HCT116 (cell line): ENCODE results near the gene ZBTB16. TPM values are rescaled to one million over a fixed set of nuclear protein-coding genes. Genes with fewer than 3 reads are reported as not detected.

ENCODE experiments used
- ATAC-seq: fragments of 200-7000 bp; cut with Tn5 transposase; 2 replicates; pipeline ENCODE4 v1.9.1; 2020; ENCODE audit warnings: mild to moderate bottlenecking, moderate library complexity
- BruUV-seq: library from RNA; stranded (reverse); fragments of 400-500 nt; replicated peaks from 2 replicates; lab custom pipeline; 2021; lab: Mats Ljungman, UMichigan
- CTCF ChIA-PET: fragments of 300-600 bp; sonication (Branson Sonifier 250); formaldehyde crosslinking; loops from one replicate; lab custom pipeline; 2021; ENCODE audit warnings: antibody characterized with exemption; lab: Charles Lee
- POLR2A ChIA-PET: fragments of 300-600, 350-600 bp; sonication (Branson Sonifier 250); formaldehyde crosslinking; loops from one replicate; lab custom pipeline; 2021; ENCODE audit warnings: antibody characterized with exemption; lab: Charles Lee
- RAD21 ChIA-PET, 2 experiments: fragments of 300-600 bp; sonication (Branson Sonifier 250); formaldehyde crosslinking; loops; one replicate each; lab custom pipeline; 2023; ENCODE audit warnings: low total read pairs in 2 of 2; ENCODE audit not compliant: uncharacterized antibody in 2 of 2, unreplicated experiment in 2 of 2, low non-redundant PET in 1 of 2; lab: Charles Lee
- DNase-seq: peaks from one replicate; pipeline ENCODE4 v3.0.0-alpha.2; 2010; ENCODE audit warnings: low read depth, low spot score
- H2AFZ ChIP-seq: fragments of 200-600 bp; shearing (Covaris generic), sonication (generic); 2 replicates; pipeline ENCODE4 v1.6.1; 2017; ENCODE audit warnings: low read depth, mixed run types, mixed read lengths, antibody characterized with exemption, low read length; ENCODE audit not compliant: poor library complexity, severe bottlenecking
- H3K27ac ChIP-seq: 2 replicates; pipeline ENCODE4 v1.5.1; 2012; ENCODE audit warnings: low read depth, low read length
- H3K27me3 ChIP-seq: fragments of 200-600 bp; sonication (generic); 2 replicates; pipeline ENCODE4 v1.6.1; 2016; ENCODE audit warnings: mixed run types, low read length, mixed read lengths; ENCODE audit not compliant: insufficient read depth
- H3K36me3 ChIP-seq, 2 experiments: fragments of 200-500 bp in 1 of 2; fragments of 200-600 bp in 1 of 2; sonication (Bioruptor generic) in 1 of 2; sonication (generic) in 1 of 2; 2 replicates each; pipeline versions ENCODE4 v1.5.1 to v1.6.1; 2014 to 2016; ENCODE audit warnings: low read length in 2 of 2, inconsistent platforms in 1 of 2, mixed read lengths in 1 of 2, mixed run types in 1 of 2; ENCODE audit not compliant: insufficient read depth in 2 of 2, control insufficient read depth in 1 of 2
- H3K4me1 ChIP-seq, 2 experiments: fragments of 200-600 bp in 1 of 2; sonication (generic) in 1 of 2; 2 replicates each; pipeline versions ENCODE4 v1.5.1 to v1.6.1; 2012 to 2017; ENCODE audit warnings: low read length in 2 of 2, inconsistent platforms in 1 of 2, mild to moderate bottlenecking in 1 of 2, mixed read lengths in 1 of 2, mixed run types in 1 of 2, moderate library complexity in 1 of 2; ENCODE audit not compliant: insufficient read depth in 2 of 2, control insufficient read depth in 1 of 2
- H3K4me2 ChIP-seq: fragments of 200-600 bp; sonication (generic); 2 replicates; pipeline ENCODE4 v1.6.1; 2017; ENCODE audit warnings: mixed run types, low read length, mixed read lengths
- H3K4me3 ChIP-seq, 2 experiments: fragments of 200-600 bp in 1 of 2; sonication (generic) in 1 of 2; replicated peaks in 1 of 2; 2 replicates each; pipeline ENCODE4 v1.5.1; 2011 to 2016; ENCODE audit warnings: low read length in 2 of 2, control low read depth in 1 of 2, low read depth in 1 of 2, mild to moderate bottlenecking in 1 of 2, mixed read lengths in 1 of 2, mixed run types in 1 of 2
- H3K79me2 ChIP-seq: fragments of 200-600 bp; sonication (generic); 2 replicates; pipeline ENCODE4 v1.6.1; 2017; ENCODE audit warnings: mild to moderate bottlenecking, mixed run types, low read length, moderate library complexity, mixed read lengths; ENCODE audit not compliant: insufficient read depth
- H3K9ac ChIP-seq: fragments of 200-600 bp; sonication (generic); 2 replicates; pipeline ENCODE4 v1.6.1; 2016; ENCODE audit warnings: low read length, mixed read lengths
- H3K9me2 ChIP-seq: fragments of 200-600 bp; sonication (generic), shearing (Covaris generic); 2 replicates; pipeline ENCODE4 v1.6.1; 2017; ENCODE audit warnings: mixed run types, mild to moderate bottlenecking, moderate library complexity; ENCODE audit not compliant: insufficient read depth
- H3K9me3 ChIP-seq, 2 experiments: fragments of 200-500 bp in 1 of 2; fragments of 200-600 bp in 1 of 2; sonication (Bioruptor generic) in 1 of 2; sonication (generic) in 1 of 2; 2 replicates each; pipeline ENCODE4 v1.6.1; 2014 to 2017; ENCODE audit warnings: low read length in 2 of 2, mixed read lengths in 2 of 2, inconsistent platforms in 1 of 2, low read depth in 1 of 2, mild to moderate bottlenecking in 1 of 2, mixed run types in 1 of 2, moderate library complexity in 1 of 2; ENCODE audit not compliant: control insufficient read depth in 1 of 2, insufficient read depth in 1 of 2
- H4K20me1 ChIP-seq: fragments of 200-600 bp; sonication (generic), shearing (Covaris generic); 2 replicates; pipeline ENCODE4 v1.6.1; 2017; ENCODE audit warnings: mixed run types, mild to moderate bottlenecking, moderate library complexity; ENCODE audit not compliant: insufficient read depth
- CBX3 ChIP-seq: IDR thresholded peaks from 2 replicates; pipeline ENCODE4 v1.6.1; 2012; ENCODE audit warnings: low read depth
- CEBPB ChIP-seq: IDR thresholded peaks from 2 replicates; pipeline ENCODE4 v1.6.1; 2012; ENCODE audit warnings: low read depth
- EZH2 ChIP-seq: fragments of 200-600 bp; sonication (generic); IDR thresholded peaks from 2 replicates; pipeline ENCODE4 v1.6.1; 2017; ENCODE audit warnings: antibody characterized with exemption, mixed run types
- EZH2phosphoT487 ChIP-seq: fragments of 200-600 bp; IDR thresholded peaks from 2 replicates; pipeline ENCODE4 v1.6.1; 2018; ENCODE audit warnings: antibody characterized with exemption, borderline replicate concordance
- POLR2A ChIP-seq: IDR thresholded peaks from 2 replicates; pipeline ENCODE4 v1.7.0; 2011; ENCODE audit warnings: borderline replicate concordance; ENCODE audit not compliant: insufficient read depth, insufficient read length; ENCODE audit errors: extremely low read depth
- POLR2AphosphoS5 ChIP-seq: IDR thresholded peaks from 2 replicates; pipeline ENCODE4 v1.6.1; 2011; ENCODE audit warnings: mild to moderate bottlenecking, low read depth, low read length, moderate library complexity
- RAD21 ChIP-seq: IDR thresholded peaks from 2 replicates; pipeline ENCODE4 v1.6.1; 2012; ENCODE audit warnings: low read depth, mild to moderate bottlenecking
- intact Hi-C: fragments of 100-400 bp; cut with micrococcal nuclease; formaldehyde crosslinking; loops from 2 replicates; pipeline ENCODE4 v1.10.0; 2022
- total RNA-seq: library from RNA; stranded (reverse); gene quantifications from one replicate; pipeline ENCODE4 v1.2.1, GENCODE V29; 2021; ENCODE audit not compliant: unreplicated experiment
- TF ChIP-seq, protein P1 (sequence below): IDR thresholded peaks from 2 replicates; pipeline ENCODE4 v1.6.1; 2012; ENCODE audit warnings: low read depth

Gene ZBTB16
- total RNA-seq, 1 experiment from 2014 or later: 0.30 TPM

DNA sequence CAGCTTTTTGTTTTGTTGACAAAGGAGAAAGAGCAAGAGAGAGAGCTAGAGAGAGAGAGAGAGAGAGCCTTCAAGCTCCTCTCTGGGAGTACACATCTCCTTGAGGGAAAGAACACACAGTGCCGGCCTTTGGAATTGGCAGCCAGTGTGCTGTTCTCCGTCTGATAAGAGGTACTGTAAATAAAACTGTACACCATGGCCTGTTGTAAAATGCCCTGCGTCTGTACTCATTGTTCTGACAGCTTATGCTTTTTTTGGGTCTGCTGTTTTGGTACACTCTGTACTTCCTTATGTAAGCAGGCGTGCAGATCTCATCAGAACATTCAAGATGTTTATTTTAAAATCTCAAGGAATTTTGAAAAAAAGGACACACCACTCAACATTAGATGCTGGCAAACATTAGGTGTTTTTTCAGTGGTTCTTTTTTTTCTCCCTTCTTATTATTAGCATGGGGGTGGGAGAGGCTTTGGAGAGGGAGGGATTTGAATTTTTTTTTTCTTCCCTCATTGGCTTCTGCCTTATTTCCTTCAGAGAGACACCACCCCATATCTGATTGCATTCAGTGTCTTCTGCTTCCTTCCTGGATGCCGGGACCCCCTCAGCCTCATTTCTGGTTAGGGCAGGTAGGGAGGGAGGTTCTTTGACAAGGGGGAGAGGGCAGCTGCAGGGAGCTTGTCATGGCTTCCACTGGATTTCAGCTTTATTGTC is 119.9 kb downstream of the ZBTB16 start:
- H3K9ac ChIP-seq: no peak overlapping the region

More for the DNA sequence above, 119.9 kb downstream of the ZBTB16 start:
- Histone ChIP-seq H3K4me2 (no peak overlapping the region), H3K4me1 (no peaks in the 10 kb centered on the region), H3K27ac (no peak overlapping the region), H2AFZ (no peak overlapping the region), H3K4me3 (no peak overlapping the region), H3K9me2 (no peaks in the 10 kb centered on the region), H4K20me1 (no peaks in the 10 kb centered on the region), H3K27me3 (peaks cover 66% of the 10 kb centered on the region), H3K36me3 (no peaks in the 10 kb centered on the region), H3K9me3 (no peaks in the 10 kb centered on the region), H3K79me2 (no peaks in the 10 kb centered on the region)
- ChIA-PET POLR2A (no interaction called here), RAD21 (interaction anchor here (0.7 to 1.0 kb wide), 2 partner anchors 13 to 151 kb away, joined by 3 read pairs; no protein-coding TSS in a partner anchor), CTCF (interaction anchor here (0.8 to 1.8 kb wide), 5 partner anchors 11 to 284 kb away, joined by 3 to 11 read pairs (median 3); no protein-coding TSS in a partner anchor)
- DNase-seq (no peak), ATAC-seq (no peak)
- TF ChIP-seq EZH2phosphoT487 (no peak), RAD21 (no peak), CBX3 (no peak), POLR2AphosphoS5 (no peak), EZH2 (no peak), POLR2A (no peak), CEBPB (no peak)
- TF ChIP-seq, protein P1, sequence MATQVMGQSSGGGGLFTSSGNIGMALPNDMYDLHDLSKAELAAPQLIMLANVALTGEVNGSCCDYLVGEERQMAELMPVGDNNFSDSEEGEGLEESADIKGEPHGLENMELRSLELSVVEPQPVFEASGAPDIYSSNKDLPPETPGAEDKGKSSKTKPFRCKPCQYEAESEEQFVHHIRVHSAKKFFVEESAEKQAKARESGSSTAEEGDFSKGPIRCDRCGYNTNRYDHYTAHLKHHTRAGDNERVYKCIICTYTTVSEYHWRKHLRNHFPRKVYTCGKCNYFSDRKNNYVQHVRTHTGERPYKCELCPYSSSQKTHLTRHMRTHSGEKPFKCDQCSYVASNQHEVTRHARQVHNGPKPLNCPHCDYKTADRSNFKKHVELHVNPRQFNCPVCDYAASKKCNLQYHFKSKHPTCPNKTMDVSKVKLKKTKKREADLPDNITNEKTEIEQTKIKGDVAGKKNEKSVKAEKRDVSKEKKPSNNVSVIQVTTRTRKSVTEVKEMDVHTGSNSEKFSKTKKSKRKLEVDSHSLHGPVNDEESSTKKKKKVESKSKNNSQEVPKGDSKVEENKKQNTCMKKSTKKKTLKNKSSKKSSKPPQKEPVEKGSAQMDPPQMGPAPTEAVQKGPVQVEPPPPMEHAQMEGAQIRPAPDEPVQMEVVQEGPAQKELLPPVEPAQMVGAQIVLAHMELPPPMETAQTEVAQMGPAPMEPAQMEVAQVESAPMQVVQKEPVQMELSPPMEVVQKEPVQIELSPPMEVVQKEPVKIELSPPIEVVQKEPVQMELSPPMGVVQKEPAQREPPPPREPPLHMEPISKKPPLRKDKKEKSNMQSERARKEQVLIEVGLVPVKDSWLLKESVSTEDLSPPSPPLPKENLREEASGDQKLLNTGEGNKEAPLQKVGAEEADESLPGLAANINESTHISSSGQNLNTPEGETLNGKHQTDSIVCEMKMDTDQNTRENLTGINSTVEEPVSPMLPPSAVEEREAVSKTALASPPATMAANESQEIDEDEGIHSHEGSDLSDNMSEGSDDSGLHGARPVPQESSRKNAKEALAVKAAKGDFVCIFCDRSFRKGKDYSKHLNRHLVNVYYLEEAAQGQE: no peak
- BruUV-seq: no TSS peak
- intact Hi-C loops: no loop called here
